GM12878 (cell line): ENCODE results near the gene CACNA2D4. TPM values are rescaled to one million over a fixed set of nuclear protein-coding genes. Genes with fewer than 3 reads are reported as not detected.

Experiments used
- ATAC-seq: fragments of 200-7000 bp; cut with Tn5 transposase; 3 replicates; pipeline ENCODE4 v1.9.1; 2020; ENCODE audit warnings: mild to moderate bottlenecking, moderate library complexity
- BruUV-seq: library from RNA; stranded (reverse); fragments of 400-500 nt; replicated peaks from 2 replicates; lab custom pipeline; 2021; lab: Mats Ljungman, UMichigan
- CTCF ChIA-PET: fragments of 300-600 bp; sonication (Branson Sonifier 250); formaldehyde crosslinking; extraction: SDS; loops from one replicate; lab custom pipeline; 2021; ENCODE audit warnings: inconsistent platforms; lab: Yijun Ruan, JAX
- POLR2A ChIA-PET: fragments of 350-600 bp; formaldehyde crosslinking; extraction: SDS; loops from one replicate; lab custom pipeline; 2021; ENCODE audit warnings: inconsistent platforms; lab: Charles Lee
- RAD21 ChIA-PET: fragments of 300-600 bp; sonication (Branson Sonifier 250); formaldehyde crosslinking; loops from one replicate; lab custom pipeline; 2023; ENCODE audit warnings: antibody characterized with exemption; ENCODE audit not compliant: unreplicated experiment; lab: Charles Lee
- SMC1A ChIA-PET: fragments of 300-600 bp; sonication (Branson Sonifier 250); formaldehyde crosslinking; loops from one replicate; lab custom pipeline; 2023; ENCODE audit not compliant: unreplicated experiment, uncharacterized antibody; lab: Charles Lee
- DNase-seq: peaks from one replicate; pipeline ENCODE4 v3.0.0-alpha.2; 2011; ENCODE audit warnings: low read depth, low spot score
- FAIRE-seq: peaks from 3 replicates; lab custom pipeline; 2011; peaks lifted over from hg19 to GRCh38; lab: Jason Lieb, UNC
- H2AFZ ChIP-seq: 2 replicates; pipeline ENCODE4 v1.6.0; 2011; ENCODE audit warnings: low read depth, low read length, control low read depth; ENCODE audit not compliant: control insufficient read depth
- H3K27ac ChIP-seq: 2 replicates; pipeline ENCODE4 v1.5.1; 2011; ENCODE audit warnings: control low read depth; ENCODE audit not compliant: control insufficient read depth, insufficient read depth
- H3K27me3 ChIP-seq, 2 experiments: replicated peaks in 1 of 2; 2 replicates each; pipeline versions ENCODE4 v1.6.0 to v1.6.1; 2011; ENCODE audit warnings: low read length in 1 of 2; ENCODE audit not compliant: control insufficient read depth in 2 of 2, insufficient read depth in 2 of 2
- H3K36me3 ChIP-seq, 2 experiments: 2 replicates each; pipeline ENCODE4 v1.5.1; 2011; ENCODE audit warnings: low read length in 1 of 2; ENCODE audit not compliant: control insufficient read depth in 2 of 2, insufficient read depth in 2 of 2
- H3K4me1 ChIP-seq: 2 replicates; pipeline ENCODE4 v1.6.1; 2011; ENCODE audit warnings: mild to moderate bottlenecking, low read length, moderate library complexity, mixed read lengths; ENCODE audit not compliant: control insufficient read depth, insufficient read depth
- H3K4me2 ChIP-seq: 2 replicates; pipeline ENCODE4 v1.6.0; 2011; ENCODE audit warnings: control low read depth; ENCODE audit not compliant: control insufficient read depth, insufficient read depth
- H3K4me3 ChIP-seq: fragments of 200-600 bp; sonication (generic); 2 replicates; pipeline ENCODE4 v1.5.1; 2016
- H3K79me2 ChIP-seq: 2 replicates; pipeline ENCODE4 v1.6.0; 2011; ENCODE audit warnings: low read length; ENCODE audit not compliant: control insufficient read depth, insufficient read depth
- H3K9ac ChIP-seq: 2 replicates; pipeline ENCODE4 v1.8.0; 2011; ENCODE audit warnings: low read length, control low read depth, mixed read lengths; ENCODE audit not compliant: control insufficient read depth, insufficient read depth
- H3K9me3 ChIP-seq: replicated peaks from 3 replicates; pipeline ENCODE4 v1.5.1; 2011; ENCODE audit warnings: mild to moderate bottlenecking, low read length; ENCODE audit not compliant: control insufficient read depth, insufficient read depth
- H4K20me1 ChIP-seq: 2 replicates; pipeline ENCODE4 v1.6.0; 2011; ENCODE audit not compliant: control insufficient read depth, insufficient read depth
- CTCF ChIP-seq, 3 experiments: IDR thresholded peaks in 2 of 3; conservative IDR thresholded peaks in 1 of 3; 2 replicates each; pipeline ENCODE4 v1.5.1; 2011; ENCODE audit warnings: low read depth in 3 of 3, low read length in 3 of 3, mild to moderate bottlenecking in 3 of 3, control low read depth in 2 of 3, moderate library complexity in 2 of 3, inconsistent platforms in 1 of 3, mixed read lengths in 1 of 3; ENCODE audit not compliant: control insufficient read depth in 2 of 3, insufficient read depth in 1 of 3; ENCODE audit errors: extremely low read depth in 1 of 3
- ESRRA ChIP-seq: IDR thresholded peaks from 2 replicates; pipeline ENCODE4 v1.6.1; 2012; ENCODE audit warnings: mild to moderate bottlenecking, low read length, improper control_type of control experiment
- HDAC2 ChIP-seq: fragments of 200-600 bp; sonication (generic); IDR thresholded peaks from 2 replicates; pipeline ENCODE4 v1.6.1; 2017
- HDAC6 ChIP-seq: fragments of 200-600 bp; sonication (generic); IDR thresholded peaks from one replicate; pipeline ENCODE4 v1.8.0; 2017; ENCODE audit warnings: antibody characterized with exemption; ENCODE audit not compliant: unreplicated experiment
- HDGF ChIP-seq: fragments of 450-650 bp; IDR thresholded peaks from 2 replicates; pipeline ENCODE4 v1.6.1; 2016; ENCODE audit warnings: antibody characterized with exemption
- IKZF2 ChIP-seq, 2 experiments: fragments of 450-650 bp; IDR thresholded peaks; 2 replicates each; pipeline ENCODE4 v1.6.1; 2017; ENCODE audit warnings: mild to moderate bottlenecking in 2 of 2, moderate library complexity in 2 of 2
- KAT2A ChIP-seq: conservative IDR thresholded peaks from 2 replicates; pipeline ENCODE4 v1.6.1; 2011; ENCODE audit warnings: low read depth, low read length; ENCODE audit not compliant: control insufficient read depth
- LARP7 ChIP-seq: fragments of 450-650 bp; IDR thresholded peaks from 2 replicates; pipeline ENCODE4 v1.6.1; 2017; ENCODE audit warnings: mild to moderate bottlenecking
- MXI1 ChIP-seq: fragments of 150-350 bp; IDR thresholded peaks from 2 replicates; pipeline ENCODE4 v1.6.1; 2011; ENCODE audit warnings: low read depth, mild to moderate bottlenecking, inconsistent platforms, low read length, improper control_type of control experiment
- MYB ChIP-seq: fragments of 150-350 bp; IDR thresholded peaks from 2 replicates; pipeline ENCODE4 v1.6.1; 2014; ENCODE audit warnings: mild to moderate bottlenecking, low read depth, low read length, borderline replicate concordance
- NBN ChIP-seq: fragments of 450-650 bp; IDR thresholded peaks from 2 replicates; pipeline ENCODE4 v1.6.1; 2016
- TBL1XR1 ChIP-seq: IDR thresholded peaks from 2 replicates; pipeline ENCODE4 v1.6.1; 2012; ENCODE audit warnings: low read depth, low read length, improper control_type of control experiment
- WRNIP1 ChIP-seq: IDR thresholded peaks from 2 replicates; pipeline ENCODE4 v1.6.1; 2011; ENCODE audit warnings: low read depth, low read length, improper control_type of control experiment, borderline replicate concordance
- ZBTB4 ChIP-seq: fragments of 450-650 bp; formaldehyde crosslinking; IDR thresholded peaks from 2 replicates; pipeline ENCODE4 v1.4.0; 2022; ENCODE audit warnings: mild to moderate bottlenecking, moderate library complexity
- ZNF24 ChIP-seq: fragments of 450-650 bp; IDR thresholded peaks from 2 replicates; pipeline ENCODE4 v1.6.1; 2017; ENCODE audit warnings: antibody characterized with exemption, mild to moderate bottlenecking
- WGBS: methylation state at CpG from one replicate; pipeline ENCODE4 v1.1.6; 2016; ENCODE audit warnings: low lambda C conversion rate; ENCODE audit not compliant: insufficient replicate concordance, insufficient coverage; ENCODE audit errors: missing lambda C conversion rate; 5-methylcytosine and 5-hydroxymethylcytosine counted together
- in situ Hi-C: fragments of 300-500 bp; cut with MboI; formaldehyde crosslinking; loops from 9 replicates; pipeline ENCODE4 v1.14.3; 2018; ENCODE audit warnings: mixed read lengths
- intact Hi-C: fragments of 100-400 bp; cut with micrococcal nuclease; formaldehyde crosslinking; loops from one replicate; pipeline ENCODE4 v1.14.2; 2022; ENCODE audit not compliant: unreplicated experiment
- polyA plus RNA-seq, 11 experiments: library from polyadenylated mRNA; depleted of rRNA in 4 of 11; unstranded in 6 of 11; stranded (reverse) in 5 of 11; fragments of >200 nt; fragmentation: Nextera tagmentation in 4 of 11; fragmentation: Illumina TruSeq in 1 of 11; extraction: Ambion mirVana in 4 of 11; extraction: Trizol in 1 of 11; gene quantifications; 1 replicate in 1 of 11; 2 replicates in 10 of 11; pipeline versions ENCODE4 v1.2.1 to v1.2.3, GENCODE V29; 2011 to 2016; ENCODE audit warnings: inconsistent platforms in 2 of 11, missing spikeins in 2 of 11, low read depth in 1 of 11
- total RNA-seq, 4 experiments: library from RNA; depleted of rRNA in 3 of 4; stranded (reverse); fragments of >200 nt in 3 of 4; fragmentation: Illumina TruSeq in 1 of 4; extraction: Trizol in 1 of 4; gene quantifications; 2 replicates each; pipeline versions ENCODE4 v1.2.1 to v1.2.3, GENCODE V29; 2013 to 2021

The CACNA2D4 gene
- total and polyA plus RNA-seq, 10 of the 15 experiments (the other 5 are each of a cell fraction or from before 2014, with no cell fraction given), result 0.03 to 1.0 (median 0.65) TPM

- TF ChIP-seq CTCF (IDR thresholded peaks at IDR 0.05 in 2 of 3, conservative IDR thresholded peaks at IDR 0.05 in 1 of 3; ENCODE audit: control insufficient read depth in 2 of 3, extremely low read depth in 1 of 3, insufficient read depth in 1 of 3, low read depth in 3 of 3, low read length in 3 of 3), result no peak
Measured at GRCh38 chr12:1962051-1963020, 43.9 kb upstream of the CACNA2D4 start (continued).

GRCh38 chr12:1956716-1957115 is 38.3 kb upstream of the CACNA2D4 start:
- in situ Hi-C loops (no loop called here), intact Hi-C loops (no loop called here)
- Histone ChIP-seq H3K27ac (no peak overlapping the region), H3K9me3 (no peaks in the 10 kb centered on the region), H4K20me1 (no peaks in the 10 kb centered on the region), H3K36me3 (peaks cover 4 to 10% of the 10 kb centered on the region in 2 experiments), H3K4me3 (no peak overlapping the region), H3K9ac (no peak overlapping the region), H3K27me3 (no peaks in the 10 kb centered on the region), H3K79me2 (no peaks in the 10 kb centered on the region), H3K4me2 (no peak overlapping the region), H3K4me1 (no peaks in the 10 kb centered on the region), H2AFZ (no peak overlapping the region)
- no TSS peak for BruUV-seq
- no peak for DNase-seq
- WGBS, result 94% methylated on average over 3 of the region's 3 CpGs
- ChIA-PET POLR2A (no interaction called here), RAD21 (interaction anchor here (1.7 kb wide), 1 partner anchor 17 kb away, joined by 5 read pairs; no protein-coding TSS in a partner anchor), CTCF (interaction anchor here (1.3 to 1.6 kb wide), 2 partner anchors 17 to 18 kb away, joined by 4 to 7 read pairs; no protein-coding TSS in a partner anchor), SMC1A (interaction anchor here (0.8 to 1.7 kb wide), 3 partner anchors 9 to 24 kb away, joined by 3 to 5 read pairs (median 5); no protein-coding TSS in a partner anchor)
- no peak for ATAC-seq
- no peak for FAIRE-seq
- TF ChIP-seq ZBTB4 (no peak), NBN (no peak), HDAC6 (no peak), TBL1XR1 (no peak), LARP7 (no peak), KAT2A (no peak), HDGF (no peak), HDAC2 (no peak), WRNIP1 (no peak), MXI1 (no peak), IKZF2 (IDR thresholded peaks at IDR 0.05) (no peak), ZNF24 (no peak), ESRRA (no peak), MYB (no peak)
